ENCODE measurements around the gene GTPBP6. TPM values are rescaled to one million over a fixed set of nuclear protein-coding genes. Genes with fewer than 3 reads are reported as not detected.

GTPBP6 gene
- total RNA-seq, 4 donors from 2014 or later, result 39.3 to 84.1 (median 56.3) TPM

DNA sequence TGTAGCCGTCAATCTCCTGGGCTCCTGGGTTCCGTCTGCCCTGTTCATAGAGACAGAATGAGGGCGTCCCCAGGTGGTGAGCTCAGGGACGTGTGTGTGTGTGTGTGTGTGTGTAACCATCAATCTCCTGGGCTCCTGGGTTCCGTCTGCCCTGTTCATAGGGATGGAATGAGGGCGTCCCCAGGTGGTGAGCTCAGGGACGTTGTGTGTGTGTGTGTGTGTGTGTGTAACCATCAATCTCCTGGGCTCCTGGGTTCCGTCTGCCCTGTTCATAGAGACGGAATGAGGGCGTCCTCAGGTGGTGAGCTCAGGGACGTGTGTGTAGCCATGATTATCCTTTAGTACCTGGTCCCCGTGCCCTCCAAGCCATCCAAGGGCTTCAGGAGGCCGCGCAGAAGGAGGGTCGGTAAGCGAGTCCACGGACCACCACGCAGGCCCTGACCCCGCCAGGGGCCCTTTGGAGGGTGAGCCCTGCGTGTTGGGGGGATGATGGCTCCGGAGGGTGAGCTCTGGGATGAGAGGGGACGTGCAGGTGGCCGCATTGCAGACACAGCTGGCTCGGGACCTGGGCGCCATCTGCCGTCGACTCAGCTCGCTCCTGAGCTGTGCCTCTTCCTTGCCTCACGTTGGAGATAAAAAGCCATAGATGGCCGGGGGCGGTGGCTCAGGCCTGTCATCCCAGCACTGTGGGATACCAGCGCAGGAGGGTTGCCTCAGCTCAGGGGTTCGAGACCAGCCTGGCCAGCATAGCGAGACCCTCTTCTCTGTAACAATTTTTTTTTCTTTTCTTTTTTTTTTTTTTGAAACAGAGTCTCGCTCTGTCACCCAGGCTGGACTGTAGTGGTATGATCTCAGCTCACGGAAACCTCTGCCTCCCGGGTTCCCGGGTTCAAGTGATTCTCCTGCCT, 5.4 kb upstream of the GTPBP6 start:
- no peak overlapping the region for H3K4me3 ChIP-seq
- DNase-seq (ENCODE audit: low spot score in 2 of 2), result no peak
- 65 to 72% methylated on average over 34 to 36 of the region's 38 CpGs for whole genome bisulfite sequencing, 2 donors
- no peaks in the 10 kb centered on the region for H3K9me3 ChIP-seq
- peaks cover 0 to 16% (median 13%) of the 10 kb centered on the region in 4 donors for H3K4me1 ChIP-seq
- H3K27ac ChIP-seq, result no peak overlapping the region
- peak in 1 of 5 experiments; percentile 11 for TF ChIP-seq CTCF (IDR thresholded peaks at IDR 0.05)
- no peak for TF ChIP-seq POLR2A (IDR thresholded peaks at IDR 0.05)
- no peaks in the 10 kb centered on the region for H3K36me3 ChIP-seq
- peaks cover 0 to 10% of the 10 kb centered on the region in 2 donors for H3K27me3 ChIP-seq

DNA sequence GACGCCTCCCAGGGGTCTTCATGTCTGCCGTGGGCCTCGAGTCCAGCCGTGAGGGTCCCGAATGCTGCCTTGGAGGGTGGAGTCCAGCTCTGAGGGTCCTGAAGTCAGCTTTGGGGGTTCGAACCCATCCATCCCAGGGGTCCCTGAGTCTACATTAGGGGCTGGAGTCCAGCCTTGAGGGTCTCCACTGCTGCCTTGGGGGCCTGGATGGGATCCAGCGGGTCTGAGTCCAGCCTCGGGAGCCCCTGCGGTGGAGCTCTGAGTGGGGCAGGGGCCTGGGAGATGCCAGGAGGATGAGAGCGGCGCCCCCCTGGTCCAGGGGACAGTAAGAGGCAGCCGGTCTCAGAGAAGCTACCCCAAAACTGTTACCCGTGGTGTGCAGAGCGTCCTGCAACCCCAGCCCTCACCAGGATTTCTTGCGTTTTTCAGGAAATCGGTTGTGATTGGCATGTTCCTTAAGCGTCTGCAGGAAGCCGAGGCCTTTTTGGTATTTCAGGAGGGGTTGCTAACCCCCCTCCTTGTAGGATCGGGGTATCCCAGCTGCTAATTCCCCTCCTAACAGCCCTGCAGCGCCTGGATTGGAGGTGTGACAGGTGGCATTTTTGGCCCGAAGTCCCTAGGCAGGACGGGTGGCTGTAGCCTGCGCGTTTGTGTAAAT, 1.7 kb upstream of the GTPBP6 start:
- H3K9me3 ChIP-seq, result no peaks in the 10 kb centered on the region
- 4% methylated on average over 16 to 17 of the region's 24 CpGs for WGBS, 2 donors
- peak overlapping the region; percentile 73 to 99 (median 94) for H3K4me3 ChIP-seq
- H3K36me3 ChIP-seq, result peaks cover 0 to 12% (median 0%) of the 10 kb centered on the region in 3 donors
- TF ChIP-seq EP300 (IDR thresholded peaks at IDR 0.05) (no peak), CTCF (IDR thresholded peaks at IDR 0.05) (no peak), POLR2A (IDR thresholded peaks at IDR 0.05) (no peak)
- peak overlapping the region in 3 of 4 donors; percentile 80 to 94 (median 91) for H3K27ac ChIP-seq
- DNase-seq (ENCODE audit: low spot score in 2 of 2), result no peak
- peaks cover 0 to 32% (median 13%) of the 10 kb centered on the region in 4 donors for H3K4me1 ChIP-seq
- peaks cover 0 to 10% of the 10 kb centered on the region in 2 donors for H3K27me3 ChIP-seq

DNA sequence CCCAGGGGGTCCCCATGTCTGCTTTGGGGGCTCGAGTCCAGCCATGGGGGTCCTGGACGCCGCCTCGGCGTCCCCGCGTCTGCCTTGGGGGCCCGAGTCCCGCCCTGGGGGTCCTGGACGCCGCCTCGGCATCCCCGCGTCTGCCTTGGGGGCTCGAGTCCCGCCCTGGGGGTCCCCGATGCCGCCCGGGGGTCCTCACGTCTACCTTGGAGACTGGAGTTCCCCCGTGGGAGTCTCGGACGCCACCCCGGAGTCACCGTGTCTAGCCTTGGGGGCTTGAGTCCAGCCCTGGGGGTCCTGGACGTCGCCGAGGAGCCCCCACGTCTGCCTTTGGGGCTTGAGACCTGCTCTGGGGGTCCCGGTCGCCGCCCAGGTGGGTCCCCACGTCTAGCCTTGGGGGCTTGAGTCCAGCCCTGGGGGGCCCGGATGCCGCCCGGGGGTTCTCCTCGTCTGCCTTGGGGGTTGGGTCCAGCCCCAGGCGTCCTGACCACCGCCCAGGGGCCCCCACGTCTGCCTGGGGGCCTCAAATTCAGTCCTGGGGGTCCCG, 1.1 kb upstream of the GTPBP6 start:
- 0 to 1% methylated on average over 10 to 15 of the region's 41 CpGs for WGBS, 2 donors
- TF ChIP-seq CTCF (IDR thresholded peaks at IDR 0.05), result no peak
- no peak for TF ChIP-seq POLR2A (IDR thresholded peaks at IDR 0.05)
- no peak for TF ChIP-seq EP300 (IDR thresholded peaks at IDR 0.05)
- H3K36me3 ChIP-seq, result peaks cover 0 to 18% (median 0%) of the 10 kb centered on the region in 3 donors
- peaks cover 0 to 5% of the 10 kb centered on the region in 2 donors for H3K27me3 ChIP-seq
- H3K4me3 ChIP-seq, result peak overlapping the region; percentile 73 to 99 (median 94)
- H3K4me1 ChIP-seq, result peaks cover 0 to 32% (median 13%) of the 10 kb centered on the region in 4 donors
- no peak for DNase-seq (ENCODE audit: low spot score in 2 of 2)
- no peaks in the 10 kb centered on the region for H3K9me3 ChIP-seq
- peak overlapping the region; percentile 67 to 94 (median 86) for H3K27ac ChIP-seq

GRCh38 chrX:318068-318738, 393 bp downstream of the GTPBP6 start:
- H3K4me1 ChIP-seq, result peaks cover 0 to 32% (median 13%) of the 10 kb centered on the region in 4 donors
- no peaks in the 10 kb centered on the region for H3K27me3 ChIP-seq
- H3K36me3 ChIP-seq, result peaks cover 2 to 33% (median 3%) of the 10 kb centered on the region in 3 donors
- peak overlapping the region; percentile 91 to 99 (median 96) for H3K27ac ChIP-seq
- no peaks in the 10 kb centered on the region for H3K9me3 ChIP-seq
- H3K4me3 ChIP-seq, result peak overlapping the region; percentile 73 to 91 (median 80)
- peak; percentile 100 for DNase-seq (ENCODE audit: low spot score in 2 of 2)
- peak in 1 of 2 donors; percentile 75 for TF ChIP-seq EP300 (IDR thresholded peaks at IDR 0.05)
- TF ChIP-seq CTCF (IDR thresholded peaks at IDR 0.05), result peak in 1 of 5 experiments; percentile 23
- TF ChIP-seq POLR2A (IDR thresholded peaks at IDR 0.05), result peak; percentile 42 to 75
- WGBS, 2 donors, result 1% methylated on average over 31 to 60 of the region's 61 CpGs
